Measurements from ENCODE around the gene COX19.
"Not testable (repeated sequence)": the region's sequence is repeated elsewhere in the genome, so short reads cannot be mapped to it uniquely, and the experiment has no call there.

COX19 gene

DNA sequence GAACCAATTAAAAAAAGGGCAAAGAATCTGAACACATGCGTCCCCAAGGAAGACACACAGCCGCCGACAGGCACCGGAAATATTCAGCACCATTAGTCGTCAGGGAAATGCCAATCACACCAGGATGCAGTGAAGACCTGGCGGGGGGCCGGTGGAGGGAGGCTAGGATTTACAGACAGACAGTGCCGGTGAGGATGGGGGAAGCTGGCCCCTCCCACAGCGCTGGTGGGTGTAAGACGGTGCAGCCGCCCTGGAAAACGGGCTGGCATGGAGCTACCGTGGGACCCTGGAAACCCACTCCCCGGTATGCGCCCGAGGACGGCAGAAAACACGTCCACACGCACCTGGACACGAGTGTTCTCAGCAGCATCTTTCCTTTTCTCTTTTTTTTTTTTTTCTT lies 16.1 kb downstream of the COX19 start:
- DNase-seq, result no peak

DNA sequence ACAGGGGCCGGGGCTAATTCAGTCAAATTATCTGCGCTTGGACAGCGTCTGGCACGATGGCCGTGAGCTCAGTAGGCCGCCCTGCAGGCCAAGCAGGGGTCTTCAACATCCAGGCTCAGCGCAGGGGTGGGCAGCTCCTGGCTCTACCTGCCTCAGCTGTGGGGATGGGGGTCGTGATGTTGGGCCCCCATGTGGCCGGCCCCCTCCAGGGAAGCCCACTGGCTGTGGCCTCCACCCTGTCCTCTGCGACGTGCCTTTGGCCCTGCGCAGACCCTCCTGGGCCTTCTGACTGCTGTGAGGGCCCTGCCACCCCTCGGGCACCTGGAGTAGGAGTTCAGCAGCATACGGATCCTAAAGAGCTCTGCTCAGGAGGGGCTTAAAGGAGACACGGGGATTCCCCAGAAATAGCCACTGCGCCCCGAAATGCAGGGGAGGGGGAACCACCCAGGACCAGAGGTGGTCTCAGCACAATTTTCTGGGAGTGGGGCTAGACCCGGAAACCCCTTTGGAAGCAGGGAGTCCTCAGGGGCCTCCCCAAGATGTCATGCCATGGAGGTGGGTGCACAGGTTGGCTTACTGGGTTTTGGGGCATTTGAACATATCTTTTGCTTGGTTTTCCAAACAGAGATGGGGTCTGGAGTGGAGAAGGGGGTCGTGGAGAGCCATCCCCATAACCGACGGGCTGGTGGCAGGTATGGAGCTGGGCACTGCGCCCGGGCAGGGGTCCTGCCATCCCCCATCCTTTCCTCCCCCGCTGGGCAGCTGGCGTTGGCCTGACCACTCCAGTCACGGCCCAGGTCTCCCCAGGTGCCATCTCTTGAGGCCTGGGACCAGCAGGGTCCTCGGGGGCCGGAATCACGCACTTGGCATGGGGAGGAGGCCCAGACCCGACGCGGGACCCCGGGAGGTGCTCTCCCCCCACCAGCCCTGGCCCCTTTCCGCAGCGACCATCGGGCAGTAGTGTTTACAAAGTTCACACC lies 16.8 kb downstream of the COX19 start:
- no peak for DNase-seq

DNA sequence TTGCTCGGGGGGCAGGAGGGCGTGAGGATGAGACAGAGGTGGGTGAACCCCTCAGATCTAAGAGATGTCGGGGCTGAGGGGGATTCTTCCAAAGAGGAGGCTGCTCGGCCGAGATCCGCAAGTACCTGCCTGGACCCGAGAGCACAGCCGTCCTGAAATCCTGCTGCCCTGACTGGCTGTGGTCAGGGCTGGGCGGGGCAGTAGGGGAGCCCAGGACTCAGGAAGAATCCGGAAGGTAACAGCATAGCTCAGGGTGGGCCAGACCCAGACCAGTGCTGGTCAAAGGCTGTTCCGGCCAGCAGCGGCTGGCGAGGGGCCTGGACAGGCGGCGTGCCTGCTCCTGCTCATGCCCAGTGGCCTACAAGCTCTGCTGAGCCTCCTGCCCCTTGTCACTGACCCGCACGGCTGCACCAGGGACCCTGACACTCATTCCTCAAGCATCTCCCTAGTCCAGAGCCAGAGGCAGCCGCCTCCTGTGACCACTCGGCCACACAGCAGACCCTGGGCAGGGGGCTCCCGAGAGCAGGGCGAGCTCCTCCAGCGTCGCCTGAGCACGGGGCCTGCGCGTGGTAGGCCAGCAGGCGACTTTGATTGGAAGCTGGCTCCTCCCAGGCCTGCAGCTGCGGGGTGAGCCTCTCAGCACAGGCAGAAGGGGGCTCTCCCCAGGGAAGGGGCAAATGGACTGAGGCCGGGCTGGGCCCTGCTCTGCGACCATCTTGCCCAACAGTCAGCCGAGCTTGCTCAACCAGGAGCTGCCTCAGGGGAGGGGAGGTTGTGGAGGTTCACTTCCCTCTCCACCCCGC lies 17.7 kb downstream of the COX19 start:
- DNase-seq, result peak; percentile 84

DNA sequence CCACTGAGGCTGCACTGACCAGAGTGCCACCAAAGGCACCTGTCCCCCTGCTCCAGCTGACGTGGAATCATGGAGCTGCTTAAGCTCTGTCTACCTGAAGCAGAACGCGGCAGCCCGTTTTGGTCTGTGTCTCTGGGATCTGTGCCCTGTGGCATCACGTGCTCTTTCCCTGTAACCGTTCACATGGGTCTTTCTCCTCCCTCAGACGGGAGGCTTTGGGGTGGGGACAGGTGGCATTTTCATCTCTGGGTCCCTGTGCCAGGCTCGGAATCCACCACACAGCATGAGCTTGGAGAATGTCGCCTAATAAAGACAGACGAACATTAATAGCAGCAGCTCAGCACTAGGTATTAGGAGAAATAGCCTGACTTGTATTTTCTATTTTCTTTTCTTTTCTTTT lies 19.3 kb downstream of the COX19 start:
- no peak for DNase-seq

DNA sequence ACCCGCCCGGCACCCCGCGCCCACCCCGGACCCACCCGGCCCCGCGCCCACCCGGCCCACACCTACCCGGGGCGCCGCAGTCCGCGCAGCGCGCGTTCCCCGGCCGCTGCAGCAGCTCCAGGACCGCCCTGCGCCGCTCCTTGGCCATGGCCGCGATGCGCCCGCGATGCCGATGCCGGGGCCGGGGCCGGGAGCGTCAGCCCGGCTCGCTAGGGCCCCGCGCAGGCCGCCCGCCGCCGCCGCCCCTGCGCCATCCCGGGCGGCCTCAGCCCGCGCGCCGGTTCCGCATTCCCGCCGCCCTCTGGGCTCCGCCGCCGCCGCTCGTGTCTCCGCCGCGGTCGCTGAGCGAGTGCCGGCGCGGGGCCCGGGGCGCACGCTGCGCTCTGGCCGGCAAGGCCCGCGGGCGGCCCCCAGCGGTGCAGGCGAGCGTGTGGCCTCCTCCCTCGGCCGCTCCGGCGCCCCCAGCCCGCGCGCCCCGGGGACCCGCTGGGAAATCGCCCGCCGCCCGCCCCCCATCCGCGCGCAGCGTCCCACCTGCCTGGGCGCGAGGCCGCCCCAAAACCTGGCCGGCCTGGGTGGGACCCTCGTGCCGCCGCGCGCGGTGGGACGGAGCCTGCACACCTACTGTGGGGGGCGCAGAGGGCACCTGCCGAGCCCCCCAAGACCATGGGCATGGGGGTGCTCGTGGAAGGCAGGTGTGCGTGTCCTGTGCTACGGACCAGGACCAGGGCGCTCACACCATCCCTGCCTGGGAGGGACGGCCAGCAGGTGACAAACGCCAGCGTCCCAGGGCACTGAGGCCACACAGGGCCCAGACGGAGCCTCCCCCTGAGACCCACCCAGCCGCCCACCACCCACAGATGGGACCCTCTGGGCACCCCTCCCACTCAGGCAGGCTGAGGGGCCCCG lies 20.8 kb downstream of the COX19 start, which contains the start of gene ADAP1:
TSS of gene ADAP1 (minus strand) at position 351 of the 909 bp plus-strand sequence. CDS start at position 148, 203 bp downstream.
- peak; percentile 60 for DNase-seq

DNA sequence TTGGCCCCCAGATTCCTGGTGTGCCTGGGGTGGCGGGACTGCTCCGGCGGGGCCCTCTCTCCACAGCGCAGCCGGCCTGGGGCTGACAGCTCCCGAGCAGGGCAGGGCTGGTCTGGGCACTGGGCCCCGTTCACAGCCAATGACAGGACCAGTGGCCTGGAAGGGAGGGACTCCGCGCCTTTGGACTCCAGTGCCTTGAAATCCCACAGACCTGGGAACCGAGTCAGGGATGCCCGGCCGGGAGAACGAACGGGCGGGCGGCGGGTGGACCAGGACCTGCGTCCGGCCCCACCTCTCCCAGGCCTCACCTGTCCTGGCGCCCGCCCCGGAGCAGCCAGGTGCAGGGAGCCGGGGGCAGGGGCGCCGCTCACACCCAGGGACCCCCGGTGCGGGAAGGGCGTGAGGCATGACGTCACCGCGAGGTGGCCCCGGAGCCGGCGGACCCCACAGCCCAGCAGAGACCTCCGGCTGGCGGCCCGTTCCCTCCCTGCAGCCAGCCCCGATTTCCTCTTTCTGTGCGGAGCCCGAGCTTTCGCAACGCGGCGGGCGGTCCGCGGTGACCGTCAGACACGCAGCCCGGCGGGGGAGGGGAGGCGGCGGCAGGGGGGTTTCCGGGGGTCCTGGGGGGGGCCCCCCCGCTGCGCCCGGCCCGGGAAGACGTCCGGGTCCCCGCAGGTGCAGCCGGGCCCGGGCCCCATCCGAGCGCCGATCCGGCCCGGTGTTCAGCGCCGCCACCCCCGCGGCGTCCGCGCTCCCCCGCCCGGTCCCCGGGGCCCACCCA lies 21.6 kb downstream of the COX19 start:
- DNase-seq, result peak; percentile 70

DNA sequence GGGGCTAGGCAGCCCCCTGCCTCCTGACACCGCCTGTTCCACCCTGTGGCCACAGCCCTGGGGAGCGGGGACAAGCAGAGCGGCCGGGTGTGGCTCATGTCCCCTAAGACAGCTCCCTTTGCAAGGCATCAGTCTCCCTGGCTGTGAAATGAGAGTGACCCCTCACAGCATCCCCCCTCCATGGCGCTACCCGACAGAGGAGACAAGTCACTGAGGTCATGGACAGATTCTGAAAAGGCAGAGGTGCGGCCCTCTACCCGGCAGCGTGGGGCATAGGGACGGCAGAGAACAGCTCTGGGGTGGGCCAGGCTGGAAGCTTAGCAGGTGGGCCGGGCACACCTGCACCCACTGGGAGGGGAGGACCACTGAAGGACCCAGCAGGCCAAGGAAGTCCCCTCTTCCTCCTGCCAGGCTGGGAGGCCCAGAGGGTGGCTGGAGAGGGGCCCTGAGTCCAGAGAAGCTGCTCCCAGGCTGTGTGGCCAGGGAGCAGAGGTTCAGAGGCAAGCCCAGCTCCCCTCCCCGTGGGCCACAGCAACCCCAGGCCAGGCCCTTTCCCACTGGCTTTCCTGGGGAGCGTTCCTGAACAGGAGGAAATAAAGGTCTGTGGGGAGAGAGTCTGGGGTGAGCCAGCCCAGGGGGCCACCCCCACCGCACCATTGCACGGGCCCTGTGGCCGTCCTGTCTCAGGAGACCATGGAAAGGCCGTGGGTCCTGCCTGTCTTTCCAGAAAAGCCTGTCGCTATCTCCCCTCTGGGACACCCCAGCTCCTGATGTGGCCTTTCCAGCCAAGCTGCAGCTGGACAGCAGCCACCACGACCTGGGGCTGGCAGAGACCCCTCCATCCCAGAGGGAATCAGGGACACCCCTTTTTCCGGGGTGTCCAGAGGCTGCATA lies 22.6 kb downstream of the COX19 start:
- DNase-seq, result no peak

DNA sequence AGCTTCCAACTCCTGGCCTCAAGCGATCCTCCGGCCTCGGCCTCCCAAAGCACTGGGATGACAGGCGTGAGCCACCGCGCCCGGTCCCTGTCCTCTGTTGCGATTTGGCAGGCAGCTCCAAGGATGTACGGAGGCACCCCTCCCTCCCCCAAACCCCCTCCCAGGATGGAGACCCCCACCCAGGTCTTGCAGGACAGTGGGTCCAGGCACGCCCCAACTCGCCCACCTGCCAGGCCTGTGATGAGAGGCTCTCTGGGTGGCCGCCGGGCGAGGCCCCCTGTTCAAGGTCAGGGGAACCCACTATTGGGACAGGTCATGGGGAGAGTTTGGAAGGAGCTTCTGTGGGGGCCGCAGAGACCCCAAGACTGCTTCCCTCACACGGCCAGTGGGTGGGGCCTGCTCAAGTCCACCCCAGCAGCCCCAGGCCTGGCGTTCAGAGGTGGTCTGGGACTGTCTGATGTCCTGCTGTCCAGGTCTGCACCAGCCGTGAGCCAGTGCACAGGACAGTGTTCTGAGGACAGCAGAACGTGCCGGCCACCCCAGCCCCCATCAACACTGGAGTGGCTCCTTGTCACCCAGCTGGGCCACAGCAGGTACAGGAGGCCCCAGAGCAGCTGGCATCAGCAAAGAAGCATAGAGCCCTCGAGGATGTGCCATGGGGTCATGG lies 23.3 kb downstream of the COX19 start:
- no peak for DNase-seq

DNA sequence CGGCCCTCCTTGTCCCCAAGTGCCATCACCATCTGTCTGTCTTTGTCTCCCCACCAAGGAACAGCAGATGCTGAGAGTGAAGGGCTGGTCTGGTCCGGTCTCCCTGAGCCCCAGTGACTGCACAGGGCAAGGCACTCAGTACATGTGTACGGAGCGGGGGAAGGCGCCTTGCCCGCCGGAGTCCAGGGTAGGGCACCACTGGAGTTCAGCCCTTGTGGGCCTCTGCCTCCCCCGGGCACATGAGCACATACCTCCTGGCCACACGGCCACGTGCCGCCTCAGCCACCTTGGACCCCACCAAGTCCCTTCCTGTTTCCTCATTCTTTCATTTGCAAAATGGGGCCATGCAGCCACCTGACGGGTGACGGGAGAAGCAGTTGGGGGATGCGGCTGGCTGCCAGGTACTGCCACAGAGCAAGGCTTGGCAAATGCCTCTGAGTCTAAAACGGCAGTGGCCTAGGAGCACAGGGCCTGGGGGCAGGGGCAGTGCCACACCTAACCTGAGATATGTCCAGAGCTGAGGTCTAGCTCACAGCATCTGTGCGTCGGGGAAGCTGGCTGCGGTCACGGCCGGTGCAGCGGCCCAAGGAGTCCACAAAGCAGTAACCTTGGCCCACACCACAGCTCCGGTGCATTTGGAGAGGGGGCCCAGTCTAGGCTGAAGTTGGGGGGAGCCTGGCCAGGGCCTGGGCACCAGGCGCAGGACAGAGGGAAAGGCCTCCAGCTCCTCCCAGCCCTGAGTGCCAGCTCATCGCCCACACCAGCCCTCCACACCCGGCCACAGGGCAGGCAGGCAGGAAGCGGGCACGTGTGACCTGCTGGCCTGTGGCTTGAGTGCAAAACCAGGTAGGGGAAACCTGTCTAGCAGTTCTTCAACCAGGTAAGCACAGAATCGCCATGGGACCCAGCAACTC lies 26.1 kb downstream of the COX19 start:
- no peak for DNase-seq

DNA sequence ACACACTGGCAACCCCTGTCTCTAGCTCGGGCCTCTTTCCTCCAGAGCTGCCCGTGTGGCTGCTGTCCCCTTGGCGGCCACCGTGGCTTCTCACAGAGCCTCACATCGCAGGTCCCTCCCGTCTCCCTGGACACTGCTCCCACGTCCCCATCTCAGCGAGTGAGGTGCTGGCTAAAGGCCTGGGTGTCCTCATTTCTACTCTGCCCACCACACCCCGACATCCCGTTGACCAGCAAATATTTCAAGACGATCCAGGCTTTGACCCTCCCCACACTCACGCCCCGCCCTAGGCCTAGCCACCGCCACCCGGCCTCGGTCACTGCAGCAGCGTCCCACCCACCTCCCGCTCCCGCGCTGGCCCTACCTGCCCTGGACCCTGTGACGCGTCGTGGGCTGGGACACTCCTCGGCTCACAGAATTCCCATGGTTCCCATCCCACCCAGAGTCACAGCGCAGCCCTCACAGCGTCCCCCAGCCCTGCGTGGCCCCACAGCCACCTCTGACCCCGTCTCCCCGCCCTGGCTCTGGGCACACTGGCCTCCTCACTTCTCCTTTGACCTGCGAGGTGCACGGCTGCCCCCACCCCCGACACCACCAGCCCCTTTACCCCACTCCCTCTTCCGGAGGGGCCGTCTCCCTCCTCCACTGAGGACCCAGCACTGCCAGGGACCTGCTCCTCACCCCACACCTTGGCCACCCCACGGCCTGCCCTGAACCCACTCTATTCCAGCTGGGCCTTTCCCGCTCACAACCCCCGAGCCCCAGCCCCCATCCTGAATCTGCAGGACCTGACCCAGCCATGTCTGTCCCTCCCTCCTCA lies 27.7 kb downstream of the COX19 start:
- no peak for DNase-seq

DNA sequence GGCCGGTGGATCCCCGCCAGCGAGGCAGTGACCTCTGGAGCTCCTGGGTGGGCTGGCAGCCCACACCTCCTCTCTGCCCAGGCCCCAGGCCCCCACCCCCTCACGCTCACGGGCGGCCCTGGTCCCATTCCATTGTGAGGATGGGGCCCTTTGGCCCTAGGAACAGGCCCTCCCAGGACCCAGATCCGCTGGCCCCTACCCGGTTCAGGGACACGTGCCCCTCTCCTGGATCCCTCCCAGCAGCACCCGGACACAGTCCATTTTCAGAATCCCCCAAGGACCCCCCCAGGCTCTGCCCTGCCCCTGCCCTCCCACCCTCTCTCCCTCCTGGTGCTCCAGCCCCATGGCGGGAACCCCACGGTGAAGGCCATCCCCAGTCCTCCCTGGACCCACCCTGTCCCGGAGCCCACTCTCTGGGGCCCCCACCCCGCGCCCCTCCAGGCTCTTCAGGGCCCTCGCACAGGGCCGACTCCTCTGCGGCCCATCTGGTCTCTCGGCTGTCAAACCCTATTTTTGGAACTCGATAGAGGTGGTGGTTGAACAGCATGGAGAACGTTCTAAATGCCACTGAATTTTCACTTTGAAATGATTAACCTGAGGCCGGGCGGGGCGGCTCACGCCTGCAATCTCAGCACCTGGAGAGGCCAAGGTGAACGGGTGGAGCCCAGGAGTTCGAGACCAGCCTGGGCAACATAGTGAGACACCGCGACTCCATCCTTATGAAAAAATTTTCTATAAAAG lies 28.9 kb downstream of the COX19 start:
- DNase-seq, result no peak

DNA sequence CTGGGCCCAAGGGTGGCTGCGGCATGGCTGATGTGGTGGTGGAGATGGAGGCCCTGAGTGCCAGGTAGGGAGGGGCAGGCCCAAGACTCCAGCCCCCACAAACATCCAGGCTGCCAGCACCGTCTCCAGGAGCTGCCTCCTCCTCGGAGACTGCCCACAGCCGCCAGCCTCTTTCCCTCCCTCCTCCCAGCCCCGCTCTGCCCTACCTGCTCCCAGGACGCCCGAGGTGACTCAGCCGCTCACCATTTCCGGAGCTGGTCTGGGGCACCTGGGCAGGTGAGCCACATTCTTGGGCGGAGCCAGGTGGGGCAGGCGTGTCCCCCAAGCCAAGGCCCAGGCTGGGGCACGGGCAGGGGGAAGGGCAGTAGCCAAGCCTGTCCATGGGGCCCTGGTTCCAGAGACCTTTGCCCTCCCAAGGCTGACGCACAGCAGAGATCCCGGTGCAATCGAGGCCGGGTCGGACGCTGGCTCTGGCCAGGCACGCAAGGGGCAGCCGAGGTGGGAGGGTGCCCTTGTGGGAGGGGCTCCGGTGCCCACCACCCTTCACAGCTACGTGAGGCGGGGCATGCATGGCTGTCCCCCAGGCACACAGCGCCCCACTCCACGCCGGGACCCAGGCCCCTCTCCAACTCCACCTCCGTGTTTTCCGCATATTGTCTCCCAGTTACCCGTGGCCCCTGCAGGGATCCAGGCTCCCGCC lies 29.6 kb downstream of the COX19 start:
- DNase-seq, result no peak

DNA sequence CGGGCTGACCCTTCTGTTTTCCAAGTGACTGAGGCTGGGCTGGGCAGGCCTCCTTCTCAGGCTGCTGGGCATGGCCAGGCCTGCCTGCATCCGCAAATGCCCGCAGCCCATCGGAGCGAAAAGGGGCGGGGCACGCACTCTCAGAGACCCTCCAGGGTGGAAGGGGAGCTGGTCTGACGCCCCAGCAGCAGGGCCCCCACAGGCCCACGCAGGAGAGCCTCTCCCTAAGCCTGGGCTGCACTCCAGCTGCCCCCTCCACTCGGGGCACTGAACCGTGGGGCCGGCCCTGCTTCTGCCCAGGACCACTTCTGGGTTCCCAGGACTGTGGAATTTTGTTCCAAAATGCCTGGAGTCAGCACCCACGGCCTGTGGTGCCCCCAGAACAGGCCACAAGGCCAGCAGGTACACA lies 30.2 kb downstream of the COX19 start:
- DNase-seq, result peak; percentile 33

DNA sequence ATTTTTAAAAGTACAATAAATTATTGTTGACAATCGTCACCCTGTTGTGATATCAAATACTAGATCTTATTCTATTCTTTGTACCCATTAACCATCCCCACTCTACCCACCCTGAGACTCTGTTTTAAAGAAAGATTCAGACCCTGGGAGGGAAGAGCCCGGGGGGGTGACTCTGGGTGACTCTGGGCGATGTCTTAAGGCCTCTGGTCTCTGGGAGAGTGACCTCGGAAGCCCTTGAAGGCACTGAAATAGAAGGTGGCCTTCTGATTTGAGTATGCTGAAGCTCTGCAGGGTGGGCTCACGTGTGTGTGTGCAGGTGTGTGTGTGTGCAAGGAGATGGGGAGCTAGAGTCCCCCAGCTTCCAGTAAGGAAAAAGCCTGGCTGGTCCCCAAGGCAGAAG lies 30.6 kb downstream of the COX19 start:
- DNase-seq, result no peak

DNA sequence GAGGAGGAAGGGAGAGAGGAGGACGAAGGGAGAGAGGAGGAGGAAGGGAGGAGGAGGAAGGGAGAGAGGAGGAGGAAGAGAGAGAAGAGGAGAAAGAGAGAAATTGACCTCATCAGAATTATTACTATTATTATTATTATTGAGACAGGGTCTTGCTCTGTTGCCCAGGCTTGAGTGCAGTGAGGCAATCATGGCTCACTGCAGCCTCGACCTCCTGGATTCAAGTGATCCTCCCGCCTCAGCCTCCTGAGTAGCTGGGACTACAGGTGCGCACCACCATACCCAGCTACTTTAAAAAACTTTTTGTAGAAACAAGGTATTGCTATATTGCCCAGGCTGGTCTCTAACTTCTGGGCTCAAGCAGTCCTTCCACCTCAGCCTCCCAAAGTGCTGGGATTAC lies 31.6 kb downstream of the COX19 start:
- not testable (repeated sequence) for DNase-seq

DNA sequence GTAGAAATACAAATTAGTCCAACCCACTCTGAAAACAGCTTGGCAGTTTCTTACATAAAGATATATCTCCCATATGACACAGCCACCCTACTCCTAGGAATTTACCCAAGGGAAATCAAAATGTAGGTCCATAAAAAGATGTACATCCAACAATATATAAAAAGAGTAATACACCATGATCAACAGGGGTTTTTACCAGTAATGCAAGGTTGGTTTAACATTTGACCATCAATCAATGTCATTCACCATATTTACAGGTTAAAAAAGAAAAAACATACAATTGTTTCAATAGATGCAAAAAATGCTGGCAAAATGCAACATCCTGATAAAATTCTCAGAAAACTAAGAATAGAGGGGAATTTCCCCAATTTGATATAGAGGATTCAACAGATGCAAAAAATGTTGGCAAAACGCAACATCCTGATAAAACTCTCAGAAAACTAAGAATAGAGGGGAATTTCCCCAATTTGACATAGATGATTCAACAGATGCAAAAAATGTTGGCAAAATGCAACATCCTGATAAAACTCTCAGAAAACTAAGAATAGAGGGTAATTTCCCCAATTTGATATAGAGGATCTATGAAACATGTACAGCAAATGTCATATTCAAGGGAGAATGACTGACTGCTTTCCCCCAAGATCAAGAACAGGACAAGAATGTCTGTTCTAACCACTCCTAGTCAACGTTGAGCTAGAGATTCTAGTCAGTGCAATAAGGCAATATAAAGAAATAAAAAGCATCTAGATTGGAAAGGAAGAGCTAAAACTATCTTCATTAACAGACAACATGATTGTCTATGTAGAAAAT lies 34.5 kb downstream of the COX19 start:
- DNase-seq, result no peak
